ENCODE measurements around the gene GFRA1. TPM values are rescaled to one million over a fixed set of nuclear protein-coding genes. Genes with fewer than 3 reads are reported as not detected.

The GFRA1 gene
- total and polyA plus RNA-seq, 2 donors (not counting 3 experiments of a cell fraction or from before 2014, with no cell fraction given), result 0.22 to 0.88 TPM

DNA sequence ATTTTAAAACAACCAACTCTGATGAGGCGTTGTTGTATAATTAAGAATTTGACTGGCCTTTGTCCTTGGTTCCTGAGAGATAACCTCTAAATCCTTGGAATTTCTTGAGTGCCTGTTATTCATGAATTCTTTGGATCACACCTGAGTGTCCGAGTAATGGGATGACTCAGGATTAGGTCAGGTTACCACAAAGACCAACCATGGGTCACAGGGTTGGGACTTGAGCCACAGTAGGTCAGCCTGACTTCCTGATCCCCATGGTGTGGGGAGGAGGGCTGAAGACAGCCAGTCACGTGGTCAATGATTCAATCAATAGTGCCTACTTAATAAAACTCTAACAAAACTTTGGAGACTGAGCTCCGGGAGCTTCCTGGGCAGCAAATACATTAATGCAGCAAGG, 192.5 kb downstream of the GFRA1 start:
- ChIA-PET POLR2A (no interaction called here), CTCF (no interaction called here)
- no peaks in the 10 kb centered on the region for H3K27me3 ChIP-seq (ENCODE audit: control insufficient read depth in 2 of 2, insufficient read depth in 2 of 2, low read length in 2 of 2)
- no peak overlapping the region for H3K4me3 ChIP-seq (replicated peaks in 1 of 3; ENCODE audit: insufficient read depth in 1 of 3, low read depth in 1 of 3, low read length in 3 of 3)
- dilution Hi-C loops (cut with MboI; ENCODE audit: extremely low pct_ligation_motif_present, low sequenced_read_pairs) (no loop called here), intact Hi-C loops (cut with micrococcal nuclease) (no loop called here)
- TF ChIP-seq MYC (IDR thresholded peaks at IDR 0.05; ENCODE audit: low read depth, low read length) (no peak), EZH2 (IDR thresholded peaks at IDR 0.05; ENCODE audit: borderline replicate concordance, low read depth, low read length, severe bottlenecking) (no peak), GATA2 (IDR thresholded peaks at IDR 0.05; ENCODE audit: insufficient read depth, insufficient read length, low read depth, low read length) (no peak), POLR2AphosphoS5 (IDR thresholded peaks at IDR 0.05; ENCODE audit: insufficient read depth, low read depth, low read length) (no peak), JUN (IDR thresholded peaks at IDR 0.05; ENCODE audit: borderline replicate concordance, insufficient read depth, insufficient read length, low read depth) (no peak), POLR2A (IDR thresholded peaks at IDR 0.05; ENCODE audit: low read depth, low read length) (no peak), FOS (IDR thresholded peaks at IDR 0.05; ENCODE audit: borderline replicate concordance, insufficient read depth, low read length) (no peak)
- TF ChIP-seq, protein P1, sequence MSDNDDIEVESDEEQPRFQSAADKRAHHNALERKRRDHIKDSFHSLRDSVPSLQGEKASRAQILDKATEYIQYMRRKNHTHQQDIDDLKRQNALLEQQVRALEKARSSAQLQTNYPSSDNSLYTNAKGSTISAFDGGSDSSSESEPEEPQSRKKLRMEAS (IDR thresholded peaks at IDR 0.05; ENCODE audit: insufficient read depth, insufficient read length), result no peak
- TF ChIP-seq, protein P2, sequence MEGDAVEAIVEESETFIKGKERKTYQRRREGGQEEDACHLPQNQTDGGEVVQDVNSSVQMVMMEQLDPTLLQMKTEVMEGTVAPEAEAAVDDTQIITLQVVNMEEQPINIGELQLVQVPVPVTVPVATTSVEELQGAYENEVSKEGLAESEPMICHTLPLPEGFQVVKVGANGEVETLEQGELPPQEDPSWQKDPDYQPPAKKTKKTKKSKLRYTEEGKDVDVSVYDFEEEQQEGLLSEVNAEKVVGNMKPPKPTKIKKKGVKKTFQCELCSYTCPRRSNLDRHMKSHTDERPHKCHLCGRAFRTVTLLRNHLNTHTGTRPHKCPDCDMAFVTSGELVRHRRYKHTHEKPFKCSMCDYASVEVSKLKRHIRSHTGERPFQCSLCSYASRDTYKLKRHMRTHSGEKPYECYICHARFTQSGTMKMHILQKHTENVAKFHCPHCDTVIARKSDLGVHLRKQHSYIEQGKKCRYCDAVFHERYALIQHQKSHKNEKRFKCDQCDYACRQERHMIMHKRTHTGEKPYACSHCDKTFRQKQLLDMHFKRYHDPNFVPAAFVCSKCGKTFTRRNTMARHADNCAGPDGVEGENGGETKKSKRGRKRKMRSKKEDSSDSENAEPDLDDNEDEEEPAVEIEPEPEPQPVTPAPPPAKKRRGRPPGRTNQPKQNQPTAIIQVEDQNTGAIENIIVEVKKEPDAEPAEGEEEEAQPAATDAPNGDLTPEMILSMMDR (IDR thresholded peaks at IDR 0.05; ENCODE audit: extremely low read depth in 1 of 2, insufficient read depth in 1 of 2, low read depth in 1 of 2, low read length in 2 of 2), result no peak
- H3K4me1 ChIP-seq (ENCODE audit: control insufficient read depth, extremely low read depth, insufficient read depth, low read length), result no peaks in the 10 kb centered on the region
- no peak overlapping the region for H3K9ac ChIP-seq (replicated peaks; ENCODE audit: extremely low read depth, insufficient read depth, low read length)
- DNase-seq (ENCODE audit: low read depth, low spot score) (no peak), FAIRE-seq (no peak)
- no peaks in the 10 kb centered on the region for H4K20me1 ChIP-seq (replicated peaks; ENCODE audit: control insufficient read depth, extremely low read depth, insufficient read depth, low read length)
- no peaks in the 10 kb centered on the region for H3K9me3 ChIP-seq (replicated peaks; ENCODE audit: control insufficient read depth, insufficient read depth, low read length)
- H3K36me3 ChIP-seq (ENCODE audit: control insufficient read depth in 2 of 2, extremely low read depth in 1 of 2, insufficient read depth in 2 of 2, low read length in 2 of 2), result no peaks in the 10 kb centered on the region
- H3K4me2 ChIP-seq (ENCODE audit: insufficient read depth, low read length), result no peak overlapping the region
- H3K79me2 ChIP-seq (ENCODE audit: control insufficient read depth, insufficient read depth, low read length), result no peaks in the 10 kb centered on the region
- no peak overlapping the region for H2AFZ ChIP-seq (ENCODE audit: low read depth, low read length)
- no TSS peak for BruUV-seq (replicated peaks)
- H3K27ac ChIP-seq (ENCODE audit: insufficient read depth, low read depth, low read length), result no peak overlapping the region
- no peaks in the 10 kb centered on the region for H3K9me1 ChIP-seq (replicated peaks; ENCODE audit: control insufficient read depth, extremely low read depth, insufficient read depth, low read length)
